Body of pancreas (tissue), 4 donors: ENCODE results near the gene BLOC1S5. TPM values are rescaled to one million over a fixed set of nuclear protein-coding genes. Genes with fewer than 3 reads are reported as not detected.
"Not testable (repeated sequence)": the region's sequence is repeated elsewhere in the genome, so short reads cannot be mapped to it uniquely, and the experiment has no call there.

ENCODE experiments used
- ATAC-seq: fragments of 150-250 bp; one replicate; pipeline ENCODE4 v1.9.1; 2016
- DNase-seq, 4 donors: peaks; one replicate each; pipeline ENCODE4 v3.0.0-alpha.2; 2019
- H3K27ac ChIP-seq, 4 donors: fragments of 200-600 bp; sonication (generic); 1 replicate in 3 of 4; 2 replicates in 1 of 4; pipeline versions ENCODE4 v1.5.1 to v1.6.1; 2016 to 2019; ENCODE audit warnings: mild to moderate bottlenecking in 1 of 4, mixed read lengths in 1 of 4, moderate library complexity in 1 of 4
- H3K27me3 ChIP-seq, 2 donors: fragments of 200-600 bp; sonication (generic); one replicate each; pipeline ENCODE4 v1.6.0; 2016; ENCODE audit warnings: mild to moderate bottlenecking in 1 of 2
- H3K36me3 ChIP-seq, 2 donors: fragments of 200-600 bp; sonication (generic); replicated peaks in 1 of 2; 2 replicates each; pipeline ENCODE4 v1.5.1; 2016; ENCODE audit warnings: low read depth in 2 of 2; ENCODE audit not compliant: insufficient read depth in 1 of 2
- H3K4me1 ChIP-seq: fragments of 200-600 bp; sonication (generic); one replicate; pipeline ENCODE4 v1.6.0; 2016
- H3K4me3 ChIP-seq, 2 donors: fragments of 200-600 bp; sonication (generic); 1 replicate in 1 of 2; 2 replicates in 1 of 2; pipeline ENCODE4 v1.5.1; 2016 to 2019
- H3K9me3 ChIP-seq, 3 donors: fragments of 200-600 bp; sonication (generic); 1 replicate in 2 of 3; 2 replicates in 1 of 3; pipeline ENCODE4 v1.5.1; 2016
- CTCF ChIP-seq, 7 experiments: fragments of 450-650 bp in 4 of 7; fragments of 200-600 bp in 3 of 7; sonication (generic) in 3 of 7; IDR thresholded peaks; one replicate each; pipeline ENCODE4 v1.5.1; 2016 to 2019; ENCODE audit warnings: antibody characterized with exemption in 7 of 7
- POLR2A ChIP-seq, 3 donors: fragments of 450-650 bp; IDR thresholded peaks; one replicate each; pipeline ENCODE4 v1.6.1; 2016; ENCODE audit warnings: antibody characterized with exemption in 3 of 3, mild to moderate bottlenecking in 2 of 3
- WGBS, 2 donors: methylation state at CpG; one replicate each; pipeline ENCODE4 v1.1.5; 2017; 5-methylcytosine and 5-hydroxymethylcytosine counted together
- intact Hi-C: fragments of 100-400 bp; cut with DNase I; formaldehyde crosslinking; loops from one replicate; pipeline ENCODE4 v1.15.1; 2023
- total RNA-seq, 2 donors: library from RNA; depleted of rRNA; stranded (reverse); fragments of >200 nt; gene quantifications; one replicate each; pipeline ENCODE4 v1.1.0, GENCODE V29; 2016

Gene BLOC1S5
- total RNA-seq, 2 donors from 2014 or later: 2.6 to 4.4 TPM

GRCh38 chr6:7992002-7992815, 72.0 kb downstream of the BLOC1S5 start:
- peak; percentile 52 for ATAC-seq
- 41 to 67% methylated on average over 7 of the region's 7 CpGs for WGBS, 2 donors

GRCh38 chr6:7991536-7991935, 72.7 kb downstream of the BLOC1S5 start:
- no peak for DNase-seq
- Histone ChIP-seq H3K4me1 (no peaks in the 10 kb centered on the region), H3K27ac (no peak overlapping the region), H3K27me3 (no peaks in the 10 kb centered on the region), H3K4me3 (no peak overlapping the region), H3K9me3 (no peaks in the 10 kb centered on the region), H3K36me3 (no peaks in the 10 kb centered on the region)
- intact Hi-C loops: no loop called here
- TF ChIP-seq POLR2A (IDR thresholded peaks at IDR 0.05): no peak
- no peak for TF ChIP-seq CTCF (IDR thresholded peaks at IDR 0.05)
- no peak for ATAC-seq
- WGBS, 2 donors: 77 to 91% methylated on average over 1 of the region's 1 CpG

More at GRCh38 chr6:7992002-7992815, 72.0 kb downstream of the BLOC1S5 start:
- H3K27me3 ChIP-seq: no peaks in the 10 kb centered on the region
- H3K36me3 ChIP-seq: no peaks in the 10 kb centered on the region
- DNase-seq: peak in 1 of 4 donors; percentile 12
- TF ChIP-seq POLR2A (IDR thresholded peaks at IDR 0.05) (no peak), CTCF (IDR thresholded peaks at IDR 0.05) (peak in 4 of 7 experiments; percentile 20 to 38 (median 28))
- intact Hi-C loops: no loop called here
- no peaks in the 10 kb centered on the region for H3K4me1 ChIP-seq
- H3K9me3 ChIP-seq: no peaks in the 10 kb centered on the region
- no peak overlapping the region for H3K27ac ChIP-seq
- H3K4me3 ChIP-seq: no peak overlapping the region

GRCh38 chr6:7986219-7986618, 78.0 kb downstream of the BLOC1S5 start:
- H3K9me3 ChIP-seq: no peaks in the 10 kb centered on the region
- H3K4me3 ChIP-seq: no peak overlapping the region
- intact Hi-C loops: no loop called here
- no peak for TF ChIP-seq CTCF (IDR thresholded peaks at IDR 0.05)
- no peak for TF ChIP-seq POLR2A (IDR thresholded peaks at IDR 0.05)
- no peak overlapping the region for H3K27ac ChIP-seq
- DNase-seq (no peak), ATAC-seq (no peak)
- 88 to 95% methylated on average over 31 of the region's 31 CpGs for WGBS, 2 donors
- H3K36me3 ChIP-seq: no peaks in the 10 kb centered on the region
- H3K27me3 ChIP-seq: no peaks in the 10 kb centered on the region
- H3K4me1 ChIP-seq: no peaks in the 10 kb centered on the region

GRCh38 chr6:7983967-7984366, 80.2 kb downstream of the BLOC1S5 start:
- H3K36me3 ChIP-seq, H3K4me1 ChIP-seq, H3K27ac ChIP-seq, DNase-seq, ATAC-seq, H3K9me3 ChIP-seq, intact Hi-C loops, H3K27me3 ChIP-seq, H3K4me3 ChIP-seq: not testable (repeated sequence)
- WGBS, 2 donors: 72 to 83% methylated on average over 6 of the region's 6 CpGs

GRCh38 chr6:7979831-7980230, 84.4 kb downstream of the BLOC1S5 start:
- H3K27me3 ChIP-seq: no peaks in the 10 kb centered on the region
- peaks cover 12% of the 10 kb centered on the region for H3K4me1 ChIP-seq
- TF ChIP-seq POLR2A (IDR thresholded peaks at IDR 0.05) (no peak), CTCF (IDR thresholded peaks at IDR 0.05) (no peak)
- DNase-seq (no peak), ATAC-seq (no peak)
- H3K27ac ChIP-seq: no peak overlapping the region
- H3K4me3 ChIP-seq: no peak overlapping the region
- no peaks in the 10 kb centered on the region for H3K36me3 ChIP-seq
- H3K9me3 ChIP-seq: no peaks in the 10 kb centered on the region
- intact Hi-C loops: no loop called here
